Measurements from ENCODE around the gene AOPEP. TPM values are rescaled to one million over a fixed set of nuclear protein-coding genes. Genes with fewer than 3 reads are reported as not detected.

The AOPEP gene
- total RNA-seq, 1 experiment from 2014 or later, result 119 TPM

GRCh38 chr9:94761481-94761880 is 35.0 kb downstream of the AOPEP start:
- DNase-seq (ENCODE audit: low read depth), result no peak

- DNase-seq (ENCODE audit: low read depth), result peak; percentile 19
These were observed 41.0 kb downstream of the AOPEP start for GRCh38 chr9:94767331-94768072.

- DNase-seq (ENCODE audit: low read depth), result no peak
These were observed 42.3 kb downstream of the AOPEP start for GRCh38 chr9:94768766-94769165.

- DNase-seq (ENCODE audit: low read depth), result no peak
These were observed 43.8 kb downstream of the AOPEP start for GRCh38 chr9:94770334-94770733.

- no peak for DNase-seq (ENCODE audit: low read depth)
These were observed 44.6 kb downstream of the AOPEP start for GRCh38 chr9:94771096-94771495.

- no peak for DNase-seq (ENCODE audit: low read depth)
These were observed 45.6 kb downstream of the AOPEP start for GRCh38 chr9:94772144-94772543.

- peak; percentile 68 for DNase-seq (ENCODE audit: low read depth)
These were observed 46.3 kb downstream of the AOPEP start for GRCh38 chr9:94772639-94773303.

GRCh38 chr9:94773655-94774054 is 47.2 kb downstream of the AOPEP start:
- no peak for DNase-seq (ENCODE audit: low read depth)

- DNase-seq (ENCODE audit: low read depth), result no peak
These were observed 51.5 kb downstream of the AOPEP start for GRCh38 chr9:94778013-94778412.

GRCh38 chr9:94779031-94779430 is 52.5 kb downstream of the AOPEP start:
- no peak for DNase-seq (ENCODE audit: low read depth)

GRCh38 chr9:94779693-94780290 is 53.3 kb downstream of the AOPEP start:
- DNase-seq (ENCODE audit: low read depth), result no peak

GRCh38 chr9:94780516-94780950 is 54.0 kb downstream of the AOPEP start:
- peak; percentile 35 for DNase-seq (ENCODE audit: low read depth)

GRCh38 chr9:94782355-94783101 is 56.0 kb downstream of the AOPEP start:
- DNase-seq (ENCODE audit: low read depth), result peak; percentile 54

- peak; percentile 99 for DNase-seq (ENCODE audit: low read depth)
These were observed 56.7 kb downstream of the AOPEP start for GRCh38 chr9:94783102-94783682.

GRCh38 chr9:94783928-94784327 is 57.4 kb downstream of the AOPEP start:
- DNase-seq (ENCODE audit: low read depth), result no peak

- peak; percentile 75 for DNase-seq (ENCODE audit: low read depth)
These were observed 59.0 kb downstream of the AOPEP start for GRCh38 chr9:94785215-94786169.

- DNase-seq (ENCODE audit: low read depth), result no peak
These were observed 60.1 kb downstream of the AOPEP start for GRCh38 chr9:94786586-94786985.

GRCh38 chr9:94787266-94787665 is 60.8 kb downstream of the AOPEP start:
- no peak for DNase-seq (ENCODE audit: low read depth)

- peak; percentile 61 for DNase-seq (ENCODE audit: low read depth)
These were observed 62.1 kb downstream of the AOPEP start for GRCh38 chr9:94788570-94789105.

GRCh38 chr9:94791435-94791834 is 64.9 kb downstream of the AOPEP start:
- DNase-seq (ENCODE audit: low read depth), result no peak

Measured in RPMI7951 (cell line).